Left ventricle myocardium inferior (tissue), 1 donor: Measurements from ENCODE around the gene NR1I3. TPM values are rescaled to one million over a fixed set of nuclear protein-coding genes. Genes with fewer than 3 reads are reported as not detected.

Source experiments
- DNase-seq: peaks from one replicate; pipeline ENCODE4 v3.0.0-alpha.2; 2020
- H3K27ac ChIP-seq: fragments of 200-600 bp; replicated peaks from 2 replicates; pipeline ENCODE4 v1.8.0; 2021
- H3K27me3 ChIP-seq: fragments of 200-600 bp; 2 replicates; pipeline ENCODE4 v1.8.0; 2021; ENCODE audit warnings: low read depth
- H3K36me3 ChIP-seq: fragments of 200-600 bp; 2 replicates; pipeline ENCODE4 v1.8.0; 2021
- H3K4me1 ChIP-seq: fragments of 200-600 bp; 2 replicates; pipeline ENCODE4 v1.8.0; 2021
- H3K4me3 ChIP-seq: fragments of 200-600 bp; 2 replicates; pipeline ENCODE4 v1.8.0; 2021; ENCODE audit warnings: mild to moderate bottlenecking, moderate library complexity
- H3K9me3 ChIP-seq: fragments of 200-600 bp; replicated peaks from 2 replicates; pipeline ENCODE4 v1.8.0; 2021
- intact Hi-C: fragments of 100-400 bp; cut with micrococcal nuclease; formaldehyde crosslinking; loops from one replicate; pipeline ENCODE4 v1.11.0; 2022
- total RNA-seq: library from RNA; stranded (reverse); fragmentation: NEBNext Ultra II Directional; extraction: Animal tissue kit (Norgen Biotek cat#: 25700); gene quantifications from one replicate; pipeline ENCODE4 v1.2.1, GENCODE V29; 2021
- TF ChIP-seq, protein P1 (sequence below): fragments of 200-600 bp; IDR thresholded peaks from 2 replicates; pipeline ENCODE4 v1.8.0; 2021; ENCODE audit warnings: antibody characterized with exemption, mild to moderate bottlenecking, borderline replicate concordance
- donor health status: DM: no; HTN: yes; CAD: no; lungs with severe emphysema.

The NR1I3 gene
- total RNA-seq, 1 donor from 2014 or later = not detected

DNA sequence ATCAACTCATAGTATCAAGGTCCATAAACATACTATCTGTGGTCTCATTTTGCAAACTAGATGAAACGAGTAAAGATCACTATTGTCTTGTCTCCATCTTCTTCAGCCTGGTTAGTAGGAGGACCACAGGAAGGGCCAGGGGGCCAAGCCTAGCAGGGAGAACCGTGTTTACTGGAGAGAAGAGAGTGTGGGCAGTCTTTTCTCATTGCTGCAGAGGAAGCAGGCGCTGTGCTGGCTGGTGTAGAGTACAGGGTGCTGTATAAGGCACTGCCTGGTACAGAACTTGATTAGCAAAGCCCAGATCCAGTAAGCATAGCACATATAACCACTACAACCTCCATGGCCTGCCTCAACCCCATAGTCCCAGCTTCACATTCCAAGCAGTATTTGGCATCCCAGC is 50.7 kb downstream of the NR1I3 start:
- intact Hi-C loops = no loop called here
- peaks cover 16% of the 10 kb centered on the region for H3K36me3 ChIP-seq
- no peaks in the 10 kb centered on the region for H3K9me3 ChIP-seq
- no peak overlapping the region for H3K27ac ChIP-seq
- no peak for DNase-seq
- H3K4me3 ChIP-seq = no peak overlapping the region
- no peaks in the 10 kb centered on the region for H3K27me3 ChIP-seq
- TF ChIP-seq, protein P1, sequence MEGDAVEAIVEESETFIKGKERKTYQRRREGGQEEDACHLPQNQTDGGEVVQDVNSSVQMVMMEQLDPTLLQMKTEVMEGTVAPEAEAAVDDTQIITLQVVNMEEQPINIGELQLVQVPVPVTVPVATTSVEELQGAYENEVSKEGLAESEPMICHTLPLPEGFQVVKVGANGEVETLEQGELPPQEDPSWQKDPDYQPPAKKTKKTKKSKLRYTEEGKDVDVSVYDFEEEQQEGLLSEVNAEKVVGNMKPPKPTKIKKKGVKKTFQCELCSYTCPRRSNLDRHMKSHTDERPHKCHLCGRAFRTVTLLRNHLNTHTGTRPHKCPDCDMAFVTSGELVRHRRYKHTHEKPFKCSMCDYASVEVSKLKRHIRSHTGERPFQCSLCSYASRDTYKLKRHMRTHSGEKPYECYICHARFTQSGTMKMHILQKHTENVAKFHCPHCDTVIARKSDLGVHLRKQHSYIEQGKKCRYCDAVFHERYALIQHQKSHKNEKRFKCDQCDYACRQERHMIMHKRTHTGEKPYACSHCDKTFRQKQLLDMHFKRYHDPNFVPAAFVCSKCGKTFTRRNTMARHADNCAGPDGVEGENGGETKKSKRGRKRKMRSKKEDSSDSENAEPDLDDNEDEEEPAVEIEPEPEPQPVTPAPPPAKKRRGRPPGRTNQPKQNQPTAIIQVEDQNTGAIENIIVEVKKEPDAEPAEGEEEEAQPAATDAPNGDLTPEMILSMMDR = no peak
- H3K4me1 ChIP-seq = peaks cover 50% of the 10 kb centered on the region

DNA sequence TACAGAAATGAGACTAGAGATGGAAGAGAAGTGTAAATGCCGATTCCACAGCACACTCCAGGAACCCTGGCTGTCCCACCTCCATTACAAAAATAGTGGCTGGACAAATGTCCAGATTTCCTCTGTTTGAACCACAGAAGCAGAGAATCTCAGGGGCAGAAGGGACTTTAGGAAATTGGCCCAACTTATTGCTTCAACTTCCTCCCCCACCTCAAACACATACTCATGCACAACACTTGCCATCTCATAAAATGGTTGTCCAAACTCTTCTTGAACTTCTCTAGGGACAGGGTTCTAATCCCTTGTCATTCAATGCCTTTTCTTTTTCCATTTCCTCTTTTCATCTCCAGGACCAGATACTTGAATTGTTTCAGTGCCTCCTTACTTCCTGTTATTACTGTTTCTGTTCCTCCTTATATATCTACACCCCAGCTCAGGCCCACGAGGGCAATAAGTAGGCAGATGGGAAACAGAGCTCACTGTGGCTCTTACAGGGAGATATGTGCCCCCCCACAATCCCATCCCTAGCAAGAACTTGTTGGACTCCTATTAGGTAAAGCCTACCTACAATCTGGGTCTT is 52.2 kb downstream of the NR1I3 start:
- no peaks in the 10 kb centered on the region for H3K27me3 ChIP-seq
- peak overlapping the region; percentile 80 for H3K27ac ChIP-seq
- TF ChIP-seq, protein P1 = no peak
- peaks cover 48% of the 10 kb centered on the region for H3K4me1 ChIP-seq
- intact Hi-C loops = no loop called here
- H3K9me3 ChIP-seq = no peaks in the 10 kb centered on the region
- no peak overlapping the region for H3K4me3 ChIP-seq
- peaks cover 3% of the 10 kb centered on the region for H3K36me3 ChIP-seq
- no peak for DNase-seq

DNA sequence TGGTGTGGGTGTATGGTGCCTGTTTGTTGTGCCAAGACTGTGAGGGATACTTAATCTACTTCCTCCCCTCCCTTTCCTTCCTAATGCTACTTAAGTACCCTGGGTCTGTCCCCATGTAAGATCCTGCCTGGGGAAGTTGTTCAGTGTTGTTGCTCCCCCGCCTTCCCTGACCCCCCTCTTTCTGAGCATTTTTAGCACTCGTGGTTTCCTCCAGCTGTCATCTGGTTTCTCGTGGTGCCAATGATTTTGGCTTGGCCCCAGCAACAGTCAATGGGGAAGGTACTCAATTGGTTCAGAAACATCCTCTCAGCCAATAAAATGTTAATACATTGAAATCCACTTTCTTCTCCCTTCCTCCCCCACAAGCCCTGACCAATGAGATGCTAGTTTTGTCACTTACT is 52.7 kb downstream of the NR1I3 start:
- Histone ChIP-seq H3K4me1 (peaks cover 48% of the 10 kb centered on the region), H3K27me3 (no peaks in the 10 kb centered on the region), H3K4me3 (no peak overlapping the region), H3K9me3 (no peaks in the 10 kb centered on the region), H3K36me3 (no peaks in the 10 kb centered on the region), H3K27ac (peak overlapping the region; percentile 80)
- DNase-seq = peak; percentile 78
- intact Hi-C loops = no loop called here
- TF ChIP-seq, protein P1 = no peak

DNA sequence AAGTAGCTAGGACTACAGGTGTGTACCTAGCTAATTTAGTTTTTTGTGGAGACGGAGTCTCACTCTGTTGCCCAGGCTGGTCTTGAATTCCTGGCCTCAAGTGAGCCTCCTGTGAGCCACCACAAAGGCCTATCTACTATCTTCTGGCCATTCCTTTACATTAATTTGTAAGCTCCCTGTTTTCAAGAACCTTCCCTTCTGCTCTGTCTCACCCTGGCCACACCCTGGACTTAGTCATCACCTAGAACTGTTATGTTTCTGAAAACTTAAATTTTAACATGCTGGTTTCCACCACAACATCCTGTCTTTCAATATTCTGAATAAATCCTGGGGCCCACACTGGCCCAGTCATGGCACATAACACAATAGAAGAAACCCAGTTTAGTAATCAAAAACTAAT is 55.8 kb downstream of the NR1I3 start:
- peaks cover 50% of the 10 kb centered on the region for H3K4me1 ChIP-seq
- no peaks in the 10 kb centered on the region for H3K9me3 ChIP-seq
- no peak overlapping the region for H3K4me3 ChIP-seq
- intact Hi-C loops = no loop called here
- no peak overlapping the region for H3K27ac ChIP-seq
- no peaks in the 10 kb centered on the region for H3K36me3 ChIP-seq
- no peak for DNase-seq
- H3K27me3 ChIP-seq = no peaks in the 10 kb centered on the region
- TF ChIP-seq, protein P1 = no peak

DNA sequence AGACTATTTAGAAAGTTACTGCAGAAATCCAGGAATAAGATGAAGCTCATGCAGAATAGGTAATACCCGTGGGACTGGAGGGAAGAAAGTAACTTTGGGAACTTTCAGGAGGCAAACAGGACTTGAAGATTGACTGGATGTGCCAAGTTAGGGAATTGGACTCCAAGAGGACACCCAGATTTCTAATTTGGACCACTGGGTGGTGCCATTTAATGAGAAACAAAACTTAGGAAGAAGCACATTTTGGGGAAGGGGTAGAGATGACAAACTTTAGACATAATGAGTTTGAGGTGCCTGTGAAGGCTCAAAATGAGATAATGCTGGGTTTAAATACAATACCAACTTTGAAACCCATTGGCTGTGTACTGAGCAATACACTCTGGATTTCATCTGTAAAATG is 57.4 kb downstream of the NR1I3 start:
- intact Hi-C loops = no loop called here
- Histone ChIP-seq H3K9me3 (no peaks in the 10 kb centered on the region), H3K4me1 (peaks cover 53% of the 10 kb centered on the region), H3K36me3 (peaks cover 3% of the 10 kb centered on the region), H3K4me3 (no peak overlapping the region), H3K27ac (no peak overlapping the region), H3K27me3 (no peaks in the 10 kb centered on the region)
- no peak for DNase-seq
- TF ChIP-seq, protein P1 = peak; percentile 41
